ENCODE measurements around the gene TPMT.

- no peak for TF ChIP-seq ZNF425 (CRISPR knock-in tag; conservative IDR thresholded peaks at IDR 0.05)
- TF ChIP-seq CTCF (IDR thresholded peaks at IDR 0.05), result no peak
- no peak for TF ChIP-seq E2F5 (CRISPR knock-in tag; IDR thresholded peaks at IDR 0.05)
- TF ChIP-seq CREB1 (CRISPR knock-in tag; IDR thresholded peaks at IDR 0.05), result no peak
- TF ChIP-seq TEAD1 (CRISPR knock-in tag; IDR thresholded peaks at IDR 0.05), result no peak
- TF ChIP-seq ESRRA (CRISPR knock-in tag; IDR thresholded peaks at IDR 0.05; ENCODE audit: borderline replicate concordance), result no peak
- TF ChIP-seq ZNF121 (CRISPR knock-in tag; IDR thresholded peaks at IDR 0.05), result no peak
- no peak for TF ChIP-seq MLX (CRISPR knock-in tag; IDR thresholded peaks at IDR 0.05)
- TF ChIP-seq ATF1 (CRISPR knock-in tag; IDR thresholded peaks at IDR 0.05), result no peak
- TF ChIP-seq STAT6 (CRISPR knock-in tag; conservative IDR thresholded peaks at IDR 0.05; ENCODE audit: low read depth), result no peak
- TF ChIP-seq RORB (CRISPR knock-in tag; IDR thresholded peaks at IDR 0.05), result no peak
- TF ChIP-seq NFE2L1 (CRISPR knock-in tag; IDR thresholded peaks at IDR 0.05), result no peak
These were observed 18.6 kb downstream of the TPMT start for GRCh38 chr6:18136260-18136659.

All from WTC11 (cell line).